GM19035 (cell line): ENCODE data around the gene GREB1.

Source experiments
- ATAC-seq: cut with Tn5 transposase; IDR thresholded peaks from one replicate; pipeline ENCODE4 v1.9.1; 2021; ENCODE audit not compliant: unreplicated experiment

Gene GREB1

GRCh38 chr2:11630855-11631254 is 97.0 kb downstream of the GREB1 start:
- ATAC-seq, result no peak

- ATAC-seq, result no peak
Measured at GRCh38 chr2:11631462-11631861, 97.6 kb downstream of the GREB1 start.

GRCh38 chr2:11633923-11634478 is 100.2 kb downstream of the GREB1 start:
- ATAC-seq, result no peak

- ATAC-seq, result no peak
Measured at GRCh38 chr2:11634584-11634983, 100.7 kb downstream of the GREB1 start.

GRCh38 chr2:11635141-11635540 is 101.3 kb downstream of the GREB1 start:
- ATAC-seq, result no peak

GRCh38 chr2:11636593-11637295 is 102.9 kb downstream of the GREB1 start:
- ATAC-seq, result no peak

GRCh38 chr2:11637546-11637945 is 103.7 kb downstream of the GREB1 start:
- ATAC-seq, result no peak

GRCh38 chr2:11639503-11639902 is 105.7 kb downstream of the GREB1 start:
- no peak for ATAC-seq

- ATAC-seq, result no peak
Measured at GRCh38 chr2:11640132-11640531, 106.3 kb downstream of the GREB1 start.

GRCh38 chr2:11642972-11643371 is 109.1 kb downstream of the GREB1 start:
- no peak for ATAC-seq

- no peak for ATAC-seq
Measured at GRCh38 chr2:11644293-11644692, 110.4 kb downstream of the GREB1 start.

GRCh38 chr2:11646530-11646929 is 112.7 kb downstream of the GREB1 start:
- ATAC-seq, result no peak

GRCh38 chr2:11647834-11648600 is 114.2 kb downstream of the GREB1 start:
- no peak for ATAC-seq

GRCh38 chr2:11649093-11649492 is 115.2 kb downstream of the GREB1 start:
- no peak for ATAC-seq

GRCh38 chr2:11651856-11652548 is 118.2 kb downstream of the GREB1 start:
- no peak for ATAC-seq

GRCh38 chr2:11652553-11652952 is 118.7 kb downstream of the GREB1 start:
- ATAC-seq, result no peak

- ATAC-seq, result no peak
Measured at GRCh38 chr2:11655495-11655894, 121.7 kb downstream of the GREB1 start.

GRCh38 chr2:11656252-11656651 is 122.4 kb downstream of the GREB1 start:
- ATAC-seq, result no peak

- ATAC-seq, result no peak
Measured at GRCh38 chr2:11656671-11657101, 122.8 kb downstream of the GREB1 start.

GRCh38 chr2:11657195-11657594 is 123.3 kb downstream of the GREB1 start:
- ATAC-seq, result no peak

GRCh38 chr2:11657646-11658045 is 123.8 kb downstream of the GREB1 start:
- no peak for ATAC-seq
